Body of pancreas (tissue), 4 donors: ENCODE data around the gene CUL4A. TPM values are rescaled to one million over a fixed set of nuclear protein-coding genes. Genes with fewer than 3 reads are reported as not detected.
A peak's percentile ranks its signal among the peaks of the same experiment; 100 is the strongest.

ENCODE experiments used
- ATAC-seq: fragments of 150-250 bp; one replicate; pipeline ENCODE4 v1.9.1; 2016
- DNase-seq, 4 donors: peaks; one replicate each; pipeline ENCODE4 v3.0.0-alpha.2; 2019
- H3K27ac ChIP-seq, 4 donors: fragments of 200-600 bp; sonication (generic); 1 replicate in 3 of 4; 2 replicates in 1 of 4; pipeline versions ENCODE4 v1.5.1 to v1.6.1; 2016 to 2019; ENCODE audit warnings: mild to moderate bottlenecking in 1 of 4, mixed read lengths in 1 of 4, moderate library complexity in 1 of 4
- H3K27me3 ChIP-seq, 2 donors: fragments of 200-600 bp; sonication (generic); one replicate each; pipeline ENCODE4 v1.6.0; 2016; ENCODE audit warnings: mild to moderate bottlenecking in 1 of 2
- H3K36me3 ChIP-seq, 2 donors: fragments of 200-600 bp; sonication (generic); replicated peaks in 1 of 2; 2 replicates each; pipeline ENCODE4 v1.5.1; 2016; ENCODE audit warnings: low read depth in 2 of 2; ENCODE audit not compliant: insufficient read depth in 1 of 2
- H3K4me1 ChIP-seq: fragments of 200-600 bp; sonication (generic); one replicate; pipeline ENCODE4 v1.6.0; 2016
- H3K4me3 ChIP-seq, 2 donors: fragments of 200-600 bp; sonication (generic); 1 replicate in 1 of 2; 2 replicates in 1 of 2; pipeline ENCODE4 v1.5.1; 2016 to 2019
- H3K9me3 ChIP-seq, 3 donors: fragments of 200-600 bp; sonication (generic); 1 replicate in 2 of 3; 2 replicates in 1 of 3; pipeline ENCODE4 v1.5.1; 2016
- POLR2A ChIP-seq, 3 donors: fragments of 450-650 bp; IDR thresholded peaks; one replicate each; pipeline ENCODE4 v1.6.1; 2016; ENCODE audit warnings: antibody characterized with exemption in 3 of 3, mild to moderate bottlenecking in 2 of 3
- WGBS, 2 donors: methylation state at CpG; one replicate each; pipeline ENCODE4 v1.1.5; 2017; 5-methylcytosine and 5-hydroxymethylcytosine counted together
- intact Hi-C: fragments of 100-400 bp; cut with DNase I; formaldehyde crosslinking; loops from one replicate; pipeline ENCODE4 v1.15.1; 2023
- total RNA-seq, 2 donors: library from RNA; depleted of rRNA; stranded (reverse); fragments of >200 nt; gene quantifications; one replicate each; pipeline ENCODE4 v1.1.0, GENCODE V29; 2016
- TF ChIP-seq, protein P1 (sequence below), 7 experiments: fragments of 450-650 bp in 4 of 7; fragments of 200-600 bp in 3 of 7; sonication (generic) in 3 of 7; IDR thresholded peaks; one replicate each; pipeline ENCODE4 v1.5.1; 2016 to 2019; ENCODE audit warnings: antibody characterized with exemption in 7 of 7

The CUL4A gene
- total RNA-seq, 2 donors from 2014 or later, result 44.4 to 62.3 TPM

GRCh38 chr13:113293686-113294085, 84.3 kb downstream of the CUL4A start:
- H3K9me3 ChIP-seq, result no peaks in the 10 kb centered on the region
- peaks cover 18% of the 10 kb centered on the region for H3K4me1 ChIP-seq
- H3K27ac ChIP-seq, result no peak overlapping the region
- peaks cover 0 to 4% of the 10 kb centered on the region in 2 donors for H3K27me3 ChIP-seq
- ATAC-seq (no peak), DNase-seq (no peak)
- H3K36me3 ChIP-seq, result no peaks in the 10 kb centered on the region
- intact Hi-C loops, result no loop called here
- 65 to 74% methylated on average over 9 of the region's 9 CpGs for WGBS, 2 donors
- no peak for TF ChIP-seq POLR2A (IDR thresholded peaks at IDR 0.05)
- TF ChIP-seq, protein P1, sequence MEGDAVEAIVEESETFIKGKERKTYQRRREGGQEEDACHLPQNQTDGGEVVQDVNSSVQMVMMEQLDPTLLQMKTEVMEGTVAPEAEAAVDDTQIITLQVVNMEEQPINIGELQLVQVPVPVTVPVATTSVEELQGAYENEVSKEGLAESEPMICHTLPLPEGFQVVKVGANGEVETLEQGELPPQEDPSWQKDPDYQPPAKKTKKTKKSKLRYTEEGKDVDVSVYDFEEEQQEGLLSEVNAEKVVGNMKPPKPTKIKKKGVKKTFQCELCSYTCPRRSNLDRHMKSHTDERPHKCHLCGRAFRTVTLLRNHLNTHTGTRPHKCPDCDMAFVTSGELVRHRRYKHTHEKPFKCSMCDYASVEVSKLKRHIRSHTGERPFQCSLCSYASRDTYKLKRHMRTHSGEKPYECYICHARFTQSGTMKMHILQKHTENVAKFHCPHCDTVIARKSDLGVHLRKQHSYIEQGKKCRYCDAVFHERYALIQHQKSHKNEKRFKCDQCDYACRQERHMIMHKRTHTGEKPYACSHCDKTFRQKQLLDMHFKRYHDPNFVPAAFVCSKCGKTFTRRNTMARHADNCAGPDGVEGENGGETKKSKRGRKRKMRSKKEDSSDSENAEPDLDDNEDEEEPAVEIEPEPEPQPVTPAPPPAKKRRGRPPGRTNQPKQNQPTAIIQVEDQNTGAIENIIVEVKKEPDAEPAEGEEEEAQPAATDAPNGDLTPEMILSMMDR (IDR thresholded peaks at IDR 0.05), result no peak
- H3K4me3 ChIP-seq, result no peak overlapping the region

- no peak overlapping the region for H3K27ac ChIP-seq
- TF ChIP-seq, protein P1 (IDR thresholded peaks at IDR 0.05), result no peak
- no peak for TF ChIP-seq POLR2A (IDR thresholded peaks at IDR 0.05)
- H3K9me3 ChIP-seq, result no peaks in the 10 kb centered on the region
- peaks cover 28% of the 10 kb centered on the region for H3K4me1 ChIP-seq
- no peak for ATAC-seq
- no peaks in the 10 kb centered on the region for H3K36me3 ChIP-seq
- DNase-seq, result no peak
- WGBS, 2 donors, result 80 to 83% methylated on average over 6 of the region's 6 CpGs
- H3K4me3 ChIP-seq, result no peak overlapping the region
- H3K27me3 ChIP-seq, result peaks cover 0 to 4% of the 10 kb centered on the region in 2 donors
- intact Hi-C loops, result no loop called here
These were observed 86.4 kb downstream of the CUL4A start for GRCh38 chr13:113295776-113296175.

- H3K36me3 ChIP-seq, result no peaks in the 10 kb centered on the region
- ATAC-seq (peak; percentile 93), DNase-seq (peak; percentile 98 to 99 (median 99))
- peaks cover 28% of the 10 kb centered on the region for H3K4me1 ChIP-seq
- peak within 1 kb of the TSS; percentile 79 to 93 for H3K4me3 ChIP-seq
- no peaks in the 10 kb centered on the region for H3K9me3 ChIP-seq
- WGBS, 2 donors, result 0% methylated on average over 32 to 70 of the region's 74 CpGs
- peak; percentile 30 to 76 (median 76) for TF ChIP-seq POLR2A (IDR thresholded peaks at IDR 0.05)
- TF ChIP-seq, protein P1 (IDR thresholded peaks at IDR 0.05), result peak in 2 of 7 experiments; percentile 11 to 40
- no peaks in the 10 kb centered on the region for H3K27me3 ChIP-seq
- intact Hi-C loops, result no loop called here
- H3K27ac ChIP-seq, result peak within 1 kb of the TSS; percentile 65 to 92 (median 85)
These were observed 87.5 kb downstream of the CUL4A start, which contains the start of gene LAMP1 for GRCh38 chr13:113296823-113297369. Gene LAMP1, plus strand, starts transcription at chr13:113297239. Its CDS starts 196 bp downstream, at chr13:113297435.

- intact Hi-C loops, result no loop called here
- H3K27ac ChIP-seq, result peak overlapping the region; percentile 65 to 92 (median 85)
These were observed 88.1 kb downstream of the CUL4A start for GRCh38 chr13:113297370-113298042.

More at GRCh38 chr13:113297370-113298042, 88.1 kb downstream of the CUL4A start:
- DNase-seq (peak in 3 of 4 donors; percentile 15 to 26 (median 19)), ATAC-seq (peak; percentile 22)
- Histone ChIP-seq H3K4me3 (peak overlapping the region; percentile 79 to 93), H3K4me1 (peaks cover 28% of the 10 kb centered on the region), H3K27me3 (no peaks in the 10 kb centered on the region), H3K36me3 (no peaks in the 10 kb centered on the region), H3K9me3 (no peaks in the 10 kb centered on the region)
- TF ChIP-seq POLR2A (IDR thresholded peaks at IDR 0.05), result no peak
- TF ChIP-seq, protein P1 (IDR thresholded peaks at IDR 0.05), result no peak
- 0% methylated on average over 20 to 57 of the region's 58 CpGs for WGBS, 2 donors
